Endothelial cell of umbilical vein (primary cell): ENCODE data around the gene ZNF609. TPM values are rescaled to one million over a fixed set of nuclear protein-coding genes. Genes with fewer than 3 reads are reported as not detected.

ENCODE experiments used
- BruUV-seq: library from RNA; stranded (reverse); fragments of 400-500 nt; replicated peaks from 2 replicates; lab custom pipeline; 2021; lab: Mats Ljungman, UMichigan
- CTCF ChIA-PET: fragments of 300-600, 350-600 bp; sonication (Branson Sonifier 250); formaldehyde crosslinking; loops from one replicate; lab custom pipeline; 2021; ENCODE audit warnings: antibody characterized with exemption, inconsistent platforms; lab: Charles Lee
- POLR2A ChIA-PET: fragments of 300-600, 350-600 bp; sonication (Branson Sonifier 250); formaldehyde crosslinking; loops from one replicate; lab custom pipeline; 2021; ENCODE audit warnings: antibody characterized with exemption, inconsistent platforms; lab: Charles Lee
- DNase-seq: peaks from one replicate; pipeline ENCODE4 v3.0.0-alpha.2; 2011; ENCODE audit warnings: low read depth, low spot score
- FAIRE-seq: peaks from 2 replicates; lab custom pipeline; 2011; peaks lifted over from hg19 to GRCh38; lab: Jason Lieb, UNC
- H2AFZ ChIP-seq: 2 replicates; pipeline ENCODE4 v1.6.0; 2012; ENCODE audit warnings: low read depth, low read length, control low read depth, inconsistent platforms
- H3K27ac ChIP-seq: 2 replicates; pipeline ENCODE4 v1.5.1; 2011; ENCODE audit warnings: low read depth, mild to moderate bottlenecking, control low read depth, low read length, moderate library complexity; ENCODE audit not compliant: insufficient read depth
- H3K27me3 ChIP-seq, 2 experiments: 2 replicates each; pipeline versions ENCODE4 v1.6.0 to v1.6.1; 2011; ENCODE audit warnings: low read length in 2 of 2, mixed read lengths in 1 of 2; ENCODE audit not compliant: control insufficient read depth in 2 of 2, insufficient read depth in 2 of 2
- H3K36me3 ChIP-seq, 2 experiments: 2 replicates in 1 of 2; 3 replicates in 1 of 2; pipeline ENCODE4 v1.5.1; 2011; ENCODE audit warnings: low read length in 2 of 2, mild to moderate bottlenecking in 1 of 2, moderate library complexity in 1 of 2; ENCODE audit not compliant: control insufficient read depth in 2 of 2, insufficient read depth in 2 of 2; ENCODE audit errors: extremely low read depth in 1 of 2
- H3K4me1 ChIP-seq: 3 replicates; pipeline ENCODE4 v1.5.1; 2011; ENCODE audit warnings: mild to moderate bottlenecking, low read length; ENCODE audit not compliant: control insufficient read depth, insufficient read depth; ENCODE audit errors: extremely low read depth
- H3K4me2 ChIP-seq: 2 replicates; pipeline ENCODE4 v1.6.1; 2011; ENCODE audit warnings: low read length, control low read depth, mixed read lengths; ENCODE audit not compliant: insufficient read depth
- H3K4me3 ChIP-seq, 3 experiments: fragments of 200-600 bp in 1 of 3; sonication (generic), shearing (Covaris generic) in 1 of 3; replicated peaks in 1 of 3; 2 replicates each; pipeline ENCODE4 v1.5.1; 2011 to 2016; ENCODE audit warnings: control low read depth in 3 of 3, low read length in 3 of 3, mild to moderate bottlenecking in 2 of 3, inconsistent platforms in 1 of 3, low read depth in 1 of 3, moderate library complexity in 1 of 3; ENCODE audit not compliant: insufficient read depth in 1 of 3
- H3K79me2 ChIP-seq: 2 replicates; pipeline ENCODE4 v1.6.0; 2012; ENCODE audit warnings: low read length, inconsistent platforms; ENCODE audit not compliant: control insufficient read depth, insufficient read depth
- H3K9ac ChIP-seq: replicated peaks from 2 replicates; pipeline ENCODE3; 2011; ENCODE audit warnings: low read length, control low read depth; ENCODE audit not compliant: insufficient read depth; ENCODE audit errors: extremely low read depth
- H3K9me1 ChIP-seq: replicated peaks from 3 replicates; pipeline ENCODE4 v1.6.0; 2011; ENCODE audit warnings: mild to moderate bottlenecking, low read length; ENCODE audit not compliant: control insufficient read depth, insufficient read depth; ENCODE audit errors: extremely low read depth
- H3K9me3 ChIP-seq: replicated peaks from 2 replicates; pipeline ENCODE4 v1.5.1; 2012; ENCODE audit warnings: low read length, inconsistent platforms; ENCODE audit not compliant: control insufficient read depth, insufficient read depth
- H4K20me1 ChIP-seq: replicated peaks from 2 replicates; pipeline ENCODE3; 2011; ENCODE audit warnings: mild to moderate bottlenecking, low read length; ENCODE audit not compliant: control insufficient read depth, insufficient read depth; ENCODE audit errors: extremely low read depth
- CTCF ChIP-seq, 2 donors: IDR thresholded peaks; 1 replicate in 1 of 2; 2 replicates in 1 of 2; pipeline ENCODE4 v1.5.1; 2011; ENCODE audit warnings: low read length in 2 of 2, mild to moderate bottlenecking in 2 of 2, moderate library complexity in 2 of 2, control low read depth in 1 of 2, inconsistent platforms in 1 of 2, low read depth in 1 of 2; ENCODE audit not compliant: insufficient read depth in 1 of 2; ENCODE audit errors: extremely low read depth in 1 of 2
- MAX ChIP-seq: IDR thresholded peaks from 2 replicates; pipeline ENCODE4 v1.6.1; 2011; ENCODE audit not compliant: insufficient read depth, insufficient read length
- dilution Hi-C: fragments of 300-500 bp; cut with MboI; formaldehyde crosslinking; loops from one replicate; pipeline ENCODE4 v1.15.0; 2019; ENCODE audit warnings: low sequenced_read_pairs; ENCODE audit not compliant: extremely low pct_ligation_motif_present
- intact Hi-C: fragments of 100-400 bp; cut with micrococcal nuclease; formaldehyde crosslinking; loops from one replicate; pipeline ENCODE4 v1.10.0; 2022
- polyA plus RNA-seq, 4 experiments: library from polyadenylated mRNA; depleted of rRNA in 3 of 4; stranded (reverse) in 3 of 4; unstranded in 1 of 4; fragments of >200 nt; gene quantifications; 2 replicates each; pipeline versions ENCODE4 v1.2.1 to v1.2.3, GENCODE V29; 2011 to 2012; ENCODE audit warnings: missing spikeins in 1 of 4
- total RNA-seq: library from RNA; stranded (reverse); gene quantifications from 2 replicates; pipeline ENCODE4 v1.2.3, GENCODE V29; 2021

The ZNF609 gene
- total and polyA plus RNA-seq, 2 donors (not counting 3 experiments of a cell fraction or from before 2014, with no cell fraction given) = 18.2 to 49.6 TPM

DNA sequence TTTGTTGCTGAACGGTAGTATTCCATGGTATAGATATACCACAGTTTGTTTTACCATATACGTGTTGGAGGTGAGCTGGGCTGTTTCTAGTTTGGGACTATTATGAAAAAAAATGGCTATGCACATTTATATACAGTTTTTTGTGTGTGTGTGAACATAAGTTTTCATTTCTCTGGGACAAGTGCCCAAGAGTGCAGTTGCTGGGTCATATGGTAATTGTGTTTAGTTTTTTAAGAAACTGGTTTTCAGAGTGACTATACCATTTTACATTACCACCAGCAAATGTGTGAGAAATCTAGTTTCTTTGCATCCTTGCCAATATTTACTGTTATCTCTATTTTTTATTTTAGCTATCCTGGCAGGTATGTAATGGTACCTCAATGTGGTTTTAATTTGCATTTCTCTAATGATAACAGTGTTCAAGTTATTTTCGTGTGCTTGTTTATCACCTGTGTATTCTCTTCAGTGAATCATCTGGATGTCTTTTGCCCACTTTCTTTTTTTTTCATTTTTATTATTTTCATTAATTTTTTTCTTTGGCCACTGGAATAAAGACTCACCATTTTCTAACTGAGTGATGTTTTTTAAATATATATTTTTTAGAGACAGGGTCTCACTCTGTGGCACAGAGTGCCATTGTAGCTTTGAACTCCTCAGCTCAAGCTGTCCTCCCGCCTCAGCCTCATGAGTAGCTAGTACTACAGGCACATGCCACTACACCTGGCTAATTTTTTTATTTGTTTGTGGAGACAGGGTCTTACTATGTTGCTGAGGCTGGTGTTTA lies 75.3 kb downstream of the ZNF609 start:
- Histone ChIP-seq H3K27me3 (no peaks in the 10 kb centered on the region), H3K9ac (peak overlapping the region; percentile 45), H3K79me2 (peaks cover 78% of the 10 kb centered on the region), H3K9me3 (no peaks in the 10 kb centered on the region), H3K4me1 (peaks cover 22% of the 10 kb centered on the region), H3K4me2 (peak overlapping the region; percentile 3), H3K4me3 (no peak overlapping the region), H3K9me1 (no peaks in the 10 kb centered on the region), H4K20me1 (no peaks in the 10 kb centered on the region), H3K27ac (peak overlapping the region; percentile 89), H3K36me3 (no peaks in the 10 kb centered on the region), H2AFZ (no peak overlapping the region)
- intact Hi-C loops = loop anchor here (1.0 to 5.0 kb wide), 2 partner anchors 73 to 91 kb away; partner anchors contain the start of gene ZNF609
- TF ChIP-seq CTCF (IDR thresholded peaks at IDR 0.05; ENCODE audit: extremely low read depth in 1 of 2, insufficient read depth in 1 of 2, low read depth in 1 of 2, low read length in 2 of 2) = no peak
- TF ChIP-seq MAX = no peak
- no peak for FAIRE-seq
- dilution Hi-C loops = no loop called here
- ChIA-PET POLR2A (no interaction called here), CTCF (interaction anchor here (1.2 kb wide), 1 partner anchor 108 kb away, joined by 3 read pairs; no protein-coding TSS in a partner anchor)
- no peak for DNase-seq
- BruUV-seq = TSS peak; percentile 37
